ENCODE data around the gene GLG1.
"Not testable (repeated sequence)": the region's sequence is repeated elsewhere in the genome, so short reads cannot be mapped to it uniquely, and the experiment has no call there.

GLG1 gene

DNA sequence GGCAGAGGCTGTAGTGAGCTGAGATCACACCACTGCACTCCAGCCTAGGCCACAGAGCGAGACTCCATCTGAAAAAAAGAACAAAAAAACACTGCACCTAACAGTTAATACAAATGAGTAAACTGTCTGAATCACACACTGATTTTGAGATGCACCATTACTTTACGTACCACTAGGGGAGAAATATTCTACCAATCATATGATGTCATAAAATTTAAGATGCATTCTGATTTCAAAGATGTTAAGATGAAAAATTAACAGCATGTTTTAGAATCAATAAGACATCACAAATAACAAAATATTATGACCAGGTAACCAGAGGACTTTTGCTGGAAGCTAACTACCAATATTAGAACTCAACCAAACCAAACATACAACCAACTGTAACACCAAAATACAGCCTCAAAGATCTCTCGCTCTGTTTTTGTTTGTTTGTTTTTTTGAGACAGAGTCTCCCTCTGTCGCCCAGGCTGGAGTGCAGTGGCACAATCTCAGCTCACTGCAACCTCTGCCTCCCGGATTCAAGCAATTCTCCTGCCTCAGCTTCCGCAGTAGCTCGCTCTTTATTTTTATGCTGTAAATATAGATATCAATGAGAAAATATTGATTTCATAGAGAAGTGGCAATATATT lies 31.6 kb downstream of the GLG1 start:
- DNase-seq (ENCODE audit: low read depth in 2 of 2): no peak

DNA sequence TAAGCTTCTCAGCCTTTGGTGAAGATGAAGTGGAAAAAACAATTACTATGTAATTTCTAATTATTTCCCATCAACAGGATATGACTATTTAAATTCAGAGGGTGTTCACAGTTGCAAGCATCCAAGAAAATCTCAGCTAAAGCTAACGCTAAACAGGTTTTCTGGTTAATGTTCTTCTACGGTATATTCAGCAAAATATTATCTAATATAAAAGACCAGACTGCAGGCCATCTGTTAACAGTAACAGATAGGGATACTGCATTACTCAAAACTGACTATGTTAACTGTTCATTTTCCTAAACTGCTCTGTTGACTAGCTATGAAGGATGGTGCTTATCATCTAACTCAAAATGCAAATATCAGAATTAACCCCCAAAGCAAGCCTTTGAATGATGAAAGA lies 32.8 kb downstream of the GLG1 start:
- no peak for DNase-seq (ENCODE audit: low read depth in 2 of 2)

DNA sequence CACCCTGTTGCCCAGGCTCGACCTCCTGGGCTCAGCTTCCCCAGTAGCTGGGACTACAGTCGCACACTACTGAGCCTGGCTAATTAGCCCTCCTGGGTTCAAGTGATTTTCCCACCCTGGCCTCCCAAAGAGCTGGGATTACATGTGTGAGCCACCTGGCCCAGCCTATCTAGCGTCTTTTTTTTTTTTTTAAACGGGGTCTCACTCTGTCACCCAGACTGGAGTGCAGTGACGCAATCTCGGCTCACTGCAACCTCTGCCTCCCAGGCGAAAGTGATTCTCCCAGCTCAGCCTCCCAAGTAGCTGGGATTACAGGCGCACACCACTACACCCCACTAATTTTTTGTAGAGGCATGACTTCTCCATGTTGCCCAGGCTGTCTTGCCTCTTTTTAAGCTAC lies 33.3 kb downstream of the GLG1 start:
- DNase-seq (ENCODE audit: low read depth in 2 of 2): no peak

DNA sequence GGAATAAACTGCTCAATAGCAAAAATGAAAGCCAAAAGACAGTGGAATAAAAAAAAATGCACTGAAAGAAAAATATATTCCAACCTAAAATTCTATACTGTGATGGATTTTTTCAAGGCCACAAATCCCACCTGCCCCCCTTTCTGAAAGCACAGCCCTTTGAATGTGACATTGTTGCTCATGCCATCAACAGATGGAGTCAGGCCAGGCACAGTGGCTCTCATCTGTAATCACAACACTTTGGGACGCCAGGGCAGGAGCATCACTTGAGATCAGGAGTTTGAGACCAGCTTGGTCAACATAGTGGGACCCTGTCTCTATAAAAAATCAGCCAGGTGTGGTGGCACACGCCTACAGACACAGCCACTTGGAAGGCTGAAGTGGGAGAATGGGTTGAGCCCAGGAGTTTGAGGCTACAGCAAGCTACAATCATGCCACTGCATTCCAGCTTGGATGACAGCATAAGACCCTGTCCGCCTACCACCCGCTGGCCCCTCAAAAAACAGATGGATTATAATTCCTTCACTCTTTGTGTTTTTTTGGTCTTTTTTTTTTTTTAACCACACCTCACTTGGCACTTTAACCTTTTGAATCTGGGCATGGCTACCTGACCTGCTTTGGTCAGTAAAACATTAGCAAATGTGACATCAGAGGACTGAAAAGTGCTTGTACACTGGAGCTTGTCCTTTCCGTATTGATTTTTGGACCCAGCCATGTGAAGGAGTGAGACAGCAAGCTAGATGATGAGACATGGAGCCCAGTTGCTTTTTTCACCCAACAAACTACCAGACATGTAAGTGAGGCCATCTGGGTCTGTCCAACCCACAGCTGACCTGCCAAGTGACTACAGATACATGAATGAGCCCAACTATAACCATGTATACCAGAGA lies 36.3 kb downstream of the GLG1 start:
- no peak for DNase-seq (ENCODE audit: low read depth in 2 of 2)

DNA sequence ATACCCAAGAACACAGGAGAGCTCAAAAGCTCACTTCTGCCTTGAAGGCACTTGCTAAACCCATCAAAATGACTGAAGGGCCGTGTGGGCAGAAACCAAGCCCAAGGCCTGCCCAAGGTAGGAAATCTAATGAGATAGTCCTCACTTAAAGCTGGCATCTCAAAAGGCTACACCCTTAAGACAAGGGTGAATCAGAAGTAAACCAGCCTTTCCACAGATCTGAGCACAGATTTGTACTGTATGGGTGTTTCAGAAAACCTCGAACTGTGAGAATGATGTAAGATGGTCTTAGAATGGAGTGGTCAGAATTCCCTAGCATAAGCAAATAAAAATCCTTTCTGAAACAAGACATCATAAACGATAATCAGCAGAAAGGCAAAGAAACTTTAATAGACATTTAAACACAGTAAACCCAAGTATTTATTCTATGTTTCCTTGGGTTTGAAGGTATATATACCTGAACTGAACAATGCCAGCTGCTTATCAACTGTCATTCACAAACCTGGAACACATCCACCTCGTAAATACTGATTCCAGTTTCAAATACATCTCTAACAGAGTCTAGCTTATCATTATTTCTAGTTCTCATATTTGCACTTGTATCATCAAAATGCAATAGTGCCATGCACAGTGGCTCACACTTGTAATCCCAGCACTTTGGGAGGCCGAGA lies 37.8 kb downstream of the GLG1 start:
- no peak for DNase-seq (ENCODE audit: low read depth in 2 of 2)

DNA sequence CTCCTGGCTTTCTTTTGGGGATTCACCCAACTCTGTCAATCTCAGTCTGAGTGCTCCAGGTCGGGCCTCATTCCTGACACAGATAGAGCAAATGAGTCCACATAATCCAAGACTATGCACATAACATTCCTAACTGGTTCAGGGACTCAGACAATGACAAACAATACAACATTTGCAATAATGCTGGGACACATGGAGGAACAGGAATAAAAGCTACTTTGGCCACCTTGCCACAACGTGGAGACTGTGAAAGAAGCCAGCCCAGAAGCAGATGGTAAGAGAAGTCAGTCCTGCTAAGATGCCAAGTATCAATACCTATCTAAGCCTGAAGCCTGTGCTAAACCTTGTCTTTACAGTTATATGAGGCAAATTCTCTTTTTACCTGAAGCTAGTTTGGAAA lies 39.0 kb downstream of the GLG1 start:
- DNase-seq (ENCODE audit: low read depth in 2 of 2): no peak

DNA sequence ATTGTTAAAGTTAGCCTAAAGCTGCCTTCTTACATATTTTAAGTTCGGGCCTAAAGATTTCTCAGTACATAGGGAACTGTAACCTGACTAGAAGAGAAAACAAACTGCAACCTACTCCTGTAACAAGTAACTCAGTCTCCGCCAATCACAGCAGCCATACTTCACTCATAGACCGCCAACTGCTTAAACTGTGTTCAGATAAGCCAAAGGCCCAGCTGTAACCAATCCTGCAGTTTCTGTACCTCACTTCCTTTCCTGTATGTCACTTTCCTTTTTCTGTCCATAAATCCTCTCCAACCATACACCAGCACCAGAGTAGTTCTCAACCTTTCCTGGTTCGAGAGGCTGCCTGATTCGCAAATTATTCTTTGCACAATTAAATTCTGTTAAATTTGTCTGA lies 41.5 kb downstream of the GLG1 start:
- no peak for DNase-seq (ENCODE audit: low read depth in 2 of 2)

DNA sequence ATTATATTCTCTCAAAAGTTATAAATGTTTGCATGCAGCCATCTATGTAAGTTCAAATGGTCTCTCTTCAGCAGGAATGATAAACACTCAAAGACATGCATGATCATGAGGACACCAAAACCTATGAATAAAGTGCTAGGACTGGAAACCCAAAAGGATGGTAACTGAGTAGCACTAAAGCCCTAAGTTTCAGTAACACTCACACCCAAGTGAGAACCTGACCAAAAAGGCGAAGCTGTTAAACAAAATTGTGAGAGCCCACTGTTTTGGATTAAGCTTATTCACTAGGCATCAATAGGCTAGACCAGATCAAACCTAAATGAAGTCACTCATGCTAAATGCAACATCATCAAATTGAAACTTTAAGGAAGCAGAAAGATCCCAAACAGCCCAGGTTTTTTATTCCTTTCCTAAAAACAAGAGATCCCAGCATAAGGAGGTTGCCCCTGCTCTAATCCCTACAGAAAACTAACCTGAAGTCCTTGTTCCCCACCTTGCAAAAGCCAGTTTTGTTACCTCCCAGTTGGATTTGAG lies 42.4 kb downstream of the GLG1 start:
- DNase-seq (ENCODE audit: low read depth in 2 of 2): no peak

DNA sequence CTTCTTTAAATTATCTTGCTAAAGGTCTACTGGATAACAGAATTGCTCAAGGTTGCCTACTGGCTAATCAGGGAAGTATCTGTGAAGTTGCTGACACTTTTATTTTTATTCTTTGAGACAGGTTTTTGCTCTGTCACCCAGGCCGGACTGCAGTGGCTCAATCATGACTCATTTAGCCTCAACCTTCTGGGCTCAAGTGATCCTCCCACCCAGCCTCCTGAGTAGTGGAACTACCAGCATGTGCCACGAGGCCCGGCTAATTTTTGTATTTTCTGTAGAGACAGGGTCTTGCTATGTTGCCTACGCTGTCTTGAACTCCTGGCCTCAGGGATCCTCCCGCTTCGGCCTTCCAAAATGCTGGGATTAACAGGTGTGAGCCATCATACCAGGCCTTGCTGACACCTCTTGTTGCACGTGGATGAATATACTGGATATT lies 43.1 kb downstream of the GLG1 start:
- DNase-seq (ENCODE audit: low read depth in 2 of 2): peak; percentile 3 to 15

DNA sequence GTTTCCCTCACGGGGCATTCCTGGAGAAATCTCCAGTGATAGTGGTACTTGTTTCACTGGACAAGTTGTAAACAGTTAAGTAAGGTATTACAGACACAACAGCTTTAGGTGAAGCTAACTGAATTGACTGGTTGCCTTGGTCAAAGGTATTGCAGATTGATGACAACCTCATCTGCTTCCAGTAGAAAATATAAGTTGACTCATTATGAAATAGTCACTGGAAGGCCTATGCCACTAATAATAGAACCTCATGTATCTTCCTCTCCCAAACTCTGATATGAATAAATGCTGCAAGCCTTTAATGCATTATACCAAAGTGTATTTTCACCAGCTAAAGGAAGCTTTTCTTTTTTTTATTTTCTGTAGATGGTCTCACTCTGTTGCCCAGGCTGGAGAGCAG lies 44.8 kb downstream of the GLG1 start:
- no peak for DNase-seq (ENCODE audit: low read depth in 2 of 2)

DNA sequence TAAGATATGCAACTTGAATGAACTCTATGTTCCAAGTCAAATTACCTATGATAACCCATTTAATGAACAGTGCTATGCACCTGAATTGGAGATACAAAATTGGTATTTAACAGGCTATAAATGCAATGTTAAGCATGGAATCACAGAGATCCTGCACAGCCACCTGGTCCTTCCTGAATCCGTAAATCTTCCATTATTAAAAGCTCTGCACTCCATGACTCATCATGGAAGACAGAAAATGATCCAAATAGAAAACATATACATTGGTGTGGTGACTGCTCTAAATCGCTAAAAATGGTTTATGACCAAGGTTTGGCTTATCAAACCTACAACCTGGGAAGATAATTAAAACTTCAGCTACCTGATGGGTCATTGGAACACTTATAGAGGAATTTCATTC lies 45.3 kb downstream of the GLG1 start:
- no peak for DNase-seq (ENCODE audit: low read depth in 2 of 2)

DNA sequence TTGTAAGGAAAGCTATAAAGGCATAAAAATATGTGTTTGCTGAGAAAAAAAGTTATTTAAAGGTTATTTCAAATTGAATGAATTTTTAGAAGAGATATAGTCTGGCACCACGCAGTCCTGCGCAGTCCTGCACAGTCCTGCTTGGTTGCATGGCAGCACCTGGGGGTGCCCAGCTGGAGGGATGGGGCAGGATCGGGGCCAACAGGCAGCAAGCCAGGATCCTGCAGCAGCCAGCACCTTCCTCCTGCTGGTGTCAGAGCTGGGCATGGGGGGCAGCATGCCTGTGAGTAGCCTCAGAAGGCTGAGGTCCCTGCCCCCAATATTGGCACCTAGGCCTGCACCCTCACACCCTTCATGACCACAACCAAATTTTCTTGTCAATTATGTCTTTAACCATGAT lies 46.0 kb downstream of the GLG1 start:
- DNase-seq (ENCODE audit: low read depth in 2 of 2): no peak

DNA sequence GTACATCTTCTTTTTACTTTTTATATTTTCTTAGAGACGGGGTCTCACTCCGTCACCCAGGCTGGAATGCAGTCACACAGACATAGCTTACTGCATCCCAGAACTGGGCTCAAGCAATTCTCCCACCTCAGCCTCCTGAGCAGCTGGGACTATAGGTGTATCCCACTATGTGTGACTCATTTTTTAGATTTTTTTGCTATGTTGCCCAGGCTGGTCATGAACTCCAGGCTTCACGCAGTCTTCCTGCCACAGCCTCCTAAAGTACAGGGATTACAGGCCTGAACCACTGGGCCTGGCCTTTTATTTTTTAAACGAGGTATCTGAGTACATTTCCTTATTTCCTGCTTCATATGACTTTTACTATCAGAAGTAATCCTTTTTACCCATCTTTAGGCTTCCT lies 48.0 kb downstream of the GLG1 start:
- DNase-seq (ENCODE audit: low read depth in 2 of 2): no peak

DNA sequence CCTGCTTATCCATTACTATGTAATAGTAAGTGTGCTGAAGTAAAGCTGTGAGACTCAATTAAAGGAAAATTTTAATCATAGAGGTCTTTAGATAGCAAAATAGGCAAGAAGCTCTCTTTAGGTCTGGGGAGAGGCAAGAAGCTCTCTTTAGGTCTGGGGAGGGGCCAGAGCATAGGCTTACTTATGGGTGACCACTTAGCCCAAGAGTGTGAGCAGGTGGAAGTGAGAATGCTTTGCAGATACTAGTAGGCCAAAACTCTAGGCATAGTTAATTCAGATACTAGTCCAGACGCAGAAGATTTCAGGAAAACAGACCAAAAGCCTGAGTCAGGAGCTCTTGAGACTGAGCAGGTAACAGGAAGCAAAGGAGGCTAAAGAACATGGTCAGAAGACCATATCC lies 49.6 kb downstream of the GLG1 start:
- no peak for DNase-seq (ENCODE audit: low read depth in 2 of 2)

DNA sequence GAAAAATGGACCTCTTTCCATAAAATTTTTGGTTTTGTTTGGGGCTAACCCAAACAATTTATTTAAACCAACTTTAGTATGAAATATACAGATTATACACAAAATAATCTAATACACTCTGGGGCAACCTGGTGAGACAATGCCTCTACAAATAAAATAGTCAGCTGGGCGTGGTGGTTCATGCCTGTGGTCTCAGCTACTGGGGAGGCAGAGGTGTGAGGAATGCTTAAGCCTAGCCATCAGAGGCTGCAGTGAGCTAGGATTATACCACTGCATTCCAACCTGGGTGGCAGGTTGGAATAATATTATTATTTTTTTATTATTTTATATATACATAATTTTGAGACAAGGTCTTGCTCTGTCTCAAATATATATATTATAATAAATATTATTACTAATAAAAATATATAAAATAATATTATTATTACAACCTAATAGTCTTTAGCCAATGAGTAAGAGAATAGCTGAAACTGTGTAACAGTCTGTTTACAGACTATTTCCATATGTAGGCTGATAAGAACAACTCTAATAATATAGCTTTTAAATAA lies 50.5 kb downstream of the GLG1 start:
- DNase-seq (ENCODE audit: low read depth in 2 of 2): no peak

DNA sequence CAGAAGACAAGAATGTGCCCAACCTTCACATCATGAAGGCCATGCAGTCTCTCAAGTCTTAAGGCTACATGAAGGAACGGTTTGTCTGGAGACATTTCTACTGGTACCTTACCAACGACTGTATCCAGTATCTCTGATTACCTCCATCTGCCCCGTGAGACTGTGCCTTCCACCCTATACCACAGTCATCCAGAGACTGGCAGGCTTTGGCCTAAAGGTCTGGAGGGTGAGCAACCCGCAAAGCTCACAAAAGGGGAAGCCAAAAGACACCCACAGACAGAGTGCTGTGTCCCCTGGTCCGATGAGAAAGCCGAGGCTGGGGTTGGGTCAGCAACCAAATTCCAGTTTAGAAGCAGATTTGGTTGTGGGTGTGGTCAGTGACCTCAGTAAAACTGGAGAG lies 54.6 kb downstream of the GLG1 start:
- not testable (repeated sequence) for DNase-seq (ENCODE audit: low read depth in 2 of 2)

DNA sequence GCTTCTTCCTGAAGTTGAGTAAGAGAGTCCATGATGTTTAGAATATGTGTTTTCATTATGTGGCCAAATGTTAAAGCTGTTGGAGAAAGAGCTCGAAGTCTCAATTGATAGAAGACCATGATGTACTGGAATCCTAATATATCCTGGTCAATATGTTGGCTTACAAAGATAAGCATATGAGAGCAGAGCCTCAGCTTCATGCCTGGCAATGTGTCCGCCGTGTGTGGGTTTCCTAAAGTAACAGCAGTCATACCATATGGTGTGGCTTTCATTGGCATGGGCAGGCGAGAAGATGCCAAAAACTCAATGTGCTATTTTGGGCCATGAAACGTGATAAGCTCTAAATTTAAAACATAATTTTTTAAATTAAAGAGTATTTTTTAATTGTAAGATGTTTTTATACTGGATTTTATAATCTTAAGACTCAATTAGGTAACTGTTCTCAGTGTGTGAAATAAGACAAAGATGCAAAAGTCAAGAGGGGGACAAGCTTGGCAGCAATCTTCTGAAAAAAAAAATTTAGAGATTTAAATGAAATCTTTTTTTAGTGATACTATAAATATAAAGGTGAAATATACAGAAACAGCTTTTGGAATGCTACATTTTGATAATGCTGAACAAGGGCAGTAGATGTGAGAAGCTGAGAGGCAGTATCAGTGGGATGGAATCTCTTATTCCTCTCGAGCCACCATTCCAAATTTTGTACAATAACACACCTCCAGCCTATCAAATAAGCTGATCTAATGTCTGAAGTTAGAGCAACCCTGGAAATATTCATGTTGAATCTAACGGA lies 56.5 kb downstream of the GLG1 start:
- not testable (repeated sequence) for DNase-seq (ENCODE audit: low read depth in 2 of 2)

DNA sequence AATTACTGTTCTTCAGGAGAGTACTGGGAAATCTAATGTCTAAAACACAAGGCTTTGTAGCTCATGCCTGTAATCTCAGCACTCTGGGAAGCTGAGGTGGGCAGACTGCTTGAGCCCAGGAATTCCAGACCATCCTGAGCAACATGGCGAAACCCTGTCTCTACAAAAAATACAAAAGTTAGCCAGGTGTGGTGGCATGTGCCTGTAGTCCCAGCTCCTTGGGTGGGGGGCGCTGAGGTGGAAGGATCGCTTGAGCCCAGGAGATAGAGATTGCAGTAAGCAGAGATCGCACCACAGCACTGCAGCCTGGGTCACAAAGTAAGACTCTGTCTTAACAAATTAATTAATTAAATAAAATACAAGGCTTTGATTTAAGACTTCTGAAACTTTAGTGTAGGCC lies 60.8 kb downstream of the GLG1 start:
- not testable (repeated sequence) for DNase-seq (ENCODE audit: low read depth in 2 of 2)

DNA sequence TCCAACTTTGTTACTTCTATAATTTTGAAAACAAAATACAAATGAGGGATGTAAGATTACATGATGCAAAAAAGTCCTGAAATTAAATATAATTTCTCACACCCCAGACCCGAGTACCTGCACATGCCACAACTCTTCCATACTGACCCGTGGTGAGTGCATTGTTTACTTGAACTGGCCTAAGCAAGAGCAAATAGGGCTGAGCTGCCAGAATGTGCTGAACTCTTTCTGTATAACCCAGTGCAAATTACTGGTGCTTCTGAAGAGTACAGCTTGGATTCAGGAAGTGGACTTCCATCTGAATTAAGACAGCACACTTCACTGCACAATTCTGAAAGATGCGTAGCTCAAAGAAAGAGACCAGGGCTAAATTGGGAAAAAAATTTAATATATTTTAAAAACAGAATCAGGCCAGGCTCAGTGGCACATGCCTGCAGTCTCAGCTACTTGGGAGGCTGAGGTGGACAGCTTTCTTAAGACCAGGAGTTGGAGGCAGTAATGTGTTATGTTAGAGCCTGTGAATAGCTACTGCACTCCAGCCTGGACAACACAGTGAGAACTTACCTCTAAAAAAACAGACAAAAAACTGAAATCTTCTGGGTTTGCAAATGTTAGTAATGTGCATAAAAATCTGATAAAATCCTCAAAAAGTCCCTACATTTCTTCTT lies 63.9 kb downstream of the GLG1 start:
- DNase-seq (ENCODE audit: low read depth in 2 of 2): not testable (repeated sequence)

DNA sequence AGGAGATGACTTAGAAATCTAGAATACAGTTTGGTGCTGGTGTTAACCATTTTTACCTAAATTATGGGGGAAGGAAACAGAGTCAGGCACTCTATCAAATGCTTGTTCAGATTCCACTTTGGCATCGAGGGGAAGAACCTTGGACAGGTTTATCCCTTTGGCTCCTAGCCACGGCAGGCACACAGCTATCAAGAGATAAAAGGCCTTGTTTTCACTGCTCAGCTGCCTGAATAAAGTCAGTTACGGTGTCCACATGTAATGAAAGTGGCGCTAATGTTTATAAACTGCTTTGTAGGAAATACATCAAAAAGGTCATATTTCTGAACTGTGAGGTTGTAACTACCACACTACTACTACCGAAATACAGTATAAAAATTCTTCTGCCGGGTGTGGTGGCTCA lies 66.3 kb downstream of the GLG1 start:
- not testable (repeated sequence) for DNase-seq (ENCODE audit: low read depth in 2 of 2)

DNA sequence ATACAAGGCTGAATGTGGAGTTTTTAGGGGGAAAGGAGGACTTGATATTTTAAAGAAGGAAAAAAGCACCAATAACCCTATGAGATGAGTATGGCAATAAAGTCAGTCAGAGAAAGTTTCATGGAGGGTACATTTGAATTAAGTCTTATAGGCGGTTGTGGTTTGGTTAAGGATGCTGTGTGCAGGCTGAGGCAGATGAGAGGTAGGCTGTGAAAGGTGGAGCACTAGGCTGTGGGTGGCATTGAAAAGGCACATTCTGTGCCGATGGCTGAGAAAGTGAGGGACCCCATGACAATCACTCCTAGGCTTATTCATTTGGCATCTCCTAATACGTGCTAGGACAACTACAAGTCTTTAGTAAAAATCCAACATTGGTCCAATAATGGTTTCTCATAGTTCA lies 68.1 kb downstream of the GLG1 start:
- not testable (repeated sequence) for DNase-seq (ENCODE audit: low read depth in 2 of 2)
